Ovary (tissue), 9 donors: Measurements from ENCODE around the gene PURB. TPM values are rescaled to one million over a fixed set of nuclear protein-coding genes. Genes with fewer than 3 reads are reported as not detected.

ENCODE experiments used
- DNase-seq, 5 donors: peaks; one replicate each; pipeline ENCODE4 v3.0.0-alpha.2; 2019 to 2020
- H3K27ac ChIP-seq, 2 donors: fragments of 200-600 bp; one replicate each; pipeline versions ENCODE4 v1.5.1 to v1.8.0; 2019 to 2022
- H3K27me3 ChIP-seq: fragments of 200-600 bp; one replicate; pipeline ENCODE4 v1.8.0; 2022
- H3K36me3 ChIP-seq: fragments of 200-600 bp; sonication (generic); one replicate; pipeline ENCODE4 v1.5.1; 2019
- H3K4me1 ChIP-seq: one replicate; pipeline ENCODE4 v1.8.1; 2013; ENCODE audit warnings: mild to moderate bottlenecking, moderate library complexity; ENCODE audit not compliant: insufficient read depth
- H3K4me3 ChIP-seq: fragments of 200-600 bp; sonication (generic); one replicate; pipeline ENCODE4 v1.5.1; 2017
- H3K9me3 ChIP-seq, 2 donors: fragments of 200-600 bp in 1 of 2; sonication (generic) in 1 of 2; one replicate each; pipeline versions ENCODE4 v1.5.1 to v1.8.1; 2013 to 2019; ENCODE audit warnings: mild to moderate bottlenecking in 1 of 2, moderate library complexity in 1 of 2
- EP300 ChIP-seq: sonication (generic); formaldehyde crosslinking; IDR thresholded peaks from one replicate; pipeline ENCODE4 v1.6.1; 2017; ENCODE audit warnings: antibody characterized with exemption
- POLR2A ChIP-seq: fragments of 450-650 bp; IDR thresholded peaks from one replicate; pipeline ENCODE4 v1.6.1; 2017; ENCODE audit warnings: antibody characterized with exemption, mild to moderate bottlenecking, moderate library complexity
- WGBS, 3 donors: extraction: QIAGEN DNeasy Blood & Tissue Kit in 1 of 3; methylation state at CpG; one replicate each; pipeline versions ENCODE4 v1.1.5 to v1.1.7; 2013 to 2017; 5-methylcytosine and 5-hydroxymethylcytosine counted together
- intact Hi-C, 4 donors: fragments of 100-400 bp; cut with DNase I; formaldehyde crosslinking; loops; one replicate each; pipeline versions ENCODE4 v1.11.0 to v1.15.1; 2022 to 2023
- polyA plus RNA-seq, 2 donors: library from polyadenylated mRNA; stranded (reverse); fragments of 200-250 nt in 1 of 2; fragments of 350-450 nt in 1 of 2; fragmentation: Illumina TruSeq in 1 of 2; extraction: RNeasy Lipid Tissue Mini Kit (QIAGEN cat#74804) in 1 of 2; gene quantifications; one replicate each; pipeline ENCODE4 v1.2.3, GENCODE V29; 2013 to 2014
- total RNA-seq, 7 donors: library from RNA; depleted of rRNA in 2 of 7; stranded (reverse); fragments of >200 nt in 2 of 7; fragmentation: NEBNext Ultra II Directional in 3 of 7; extraction: Animal tissue kit (Norgen Biotek cat#: 25700) in 3 of 7; gene quantifications; one replicate each; pipeline versions ENCODE4 v1.1.0 to v1.2.4, GENCODE V29; 2016 to 2023
- TF ChIP-seq, protein P1 (sequence below), 3 donors: fragments of 450-650 bp in 2 of 3; fragments of 200-600 bp in 1 of 3; IDR thresholded peaks; one replicate each; pipeline versions ENCODE4 v1.5.1 to v1.8.0; 2016 to 2022; ENCODE audit warnings: antibody characterized with exemption in 3 of 3, mild to moderate bottlenecking in 1 of 3
- donor health status: DM: no; HTN: no; CAD: no; lungs with moderate emphysema.
- donor health status: DM: no; HTN: no; CAD: no.
- donor health status: Bipolar disorder and iron deficiency.
- donor health status: DM: yes; HTN: yes; CAD: no.
- donor health status: DM: no; HTN: no; CAD: no.
- donor health status: DM: yes; HTN: yes; CAD: no.

PURB gene
- total and polyA plus RNA-seq, 9 donors, result 9.6 to 27.3 (median 23.8) TPM

DNA sequence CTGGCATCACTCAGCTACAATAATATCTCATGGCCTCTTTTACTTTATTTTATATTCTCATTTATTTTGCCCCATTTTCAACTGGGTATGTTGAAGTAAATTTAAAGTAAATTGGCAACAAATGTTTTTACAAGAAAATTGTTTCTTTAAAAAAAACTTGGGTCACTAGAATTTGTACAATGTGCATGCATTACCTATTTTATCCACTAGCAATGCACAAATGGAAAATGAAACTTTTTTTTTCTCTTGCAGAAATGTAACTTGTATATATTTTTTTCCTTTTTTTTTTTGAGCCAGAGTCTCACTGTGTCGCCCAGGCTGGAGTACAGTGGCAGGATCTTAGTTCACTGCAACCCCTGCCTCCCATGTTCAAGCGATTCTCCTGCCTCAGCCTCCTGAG lies 27.2 kb downstream of the PURB start:
- H3K4me1 ChIP-seq, result peaks cover 1% of the 10 kb centered on the region
- no peak overlapping the region for H3K4me3 ChIP-seq
- no peaks in the 10 kb centered on the region for H3K9me3 ChIP-seq
- 57 to 63% (median 62%) methylated on average over 2 of the region's 2 CpGs for WGBS, 3 donors
- no peaks in the 10 kb centered on the region for H3K27me3 ChIP-seq
- TF ChIP-seq EP300 (no peak), POLR2A (no peak)
- TF ChIP-seq, protein P1, sequence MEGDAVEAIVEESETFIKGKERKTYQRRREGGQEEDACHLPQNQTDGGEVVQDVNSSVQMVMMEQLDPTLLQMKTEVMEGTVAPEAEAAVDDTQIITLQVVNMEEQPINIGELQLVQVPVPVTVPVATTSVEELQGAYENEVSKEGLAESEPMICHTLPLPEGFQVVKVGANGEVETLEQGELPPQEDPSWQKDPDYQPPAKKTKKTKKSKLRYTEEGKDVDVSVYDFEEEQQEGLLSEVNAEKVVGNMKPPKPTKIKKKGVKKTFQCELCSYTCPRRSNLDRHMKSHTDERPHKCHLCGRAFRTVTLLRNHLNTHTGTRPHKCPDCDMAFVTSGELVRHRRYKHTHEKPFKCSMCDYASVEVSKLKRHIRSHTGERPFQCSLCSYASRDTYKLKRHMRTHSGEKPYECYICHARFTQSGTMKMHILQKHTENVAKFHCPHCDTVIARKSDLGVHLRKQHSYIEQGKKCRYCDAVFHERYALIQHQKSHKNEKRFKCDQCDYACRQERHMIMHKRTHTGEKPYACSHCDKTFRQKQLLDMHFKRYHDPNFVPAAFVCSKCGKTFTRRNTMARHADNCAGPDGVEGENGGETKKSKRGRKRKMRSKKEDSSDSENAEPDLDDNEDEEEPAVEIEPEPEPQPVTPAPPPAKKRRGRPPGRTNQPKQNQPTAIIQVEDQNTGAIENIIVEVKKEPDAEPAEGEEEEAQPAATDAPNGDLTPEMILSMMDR (IDR thresholded peaks at IDR 0.05), result no peak
- H3K27ac ChIP-seq, result no peak overlapping the region
- H3K36me3 ChIP-seq, result no peaks in the 10 kb centered on the region
- intact Hi-C loops, result loop anchor here in 2 of 4 donors (5.0 kb wide), 2 partner anchors 274 to 279 kb away; no protein-coding TSS in a partner anchor
- DNase-seq, result no peak

DNA sequence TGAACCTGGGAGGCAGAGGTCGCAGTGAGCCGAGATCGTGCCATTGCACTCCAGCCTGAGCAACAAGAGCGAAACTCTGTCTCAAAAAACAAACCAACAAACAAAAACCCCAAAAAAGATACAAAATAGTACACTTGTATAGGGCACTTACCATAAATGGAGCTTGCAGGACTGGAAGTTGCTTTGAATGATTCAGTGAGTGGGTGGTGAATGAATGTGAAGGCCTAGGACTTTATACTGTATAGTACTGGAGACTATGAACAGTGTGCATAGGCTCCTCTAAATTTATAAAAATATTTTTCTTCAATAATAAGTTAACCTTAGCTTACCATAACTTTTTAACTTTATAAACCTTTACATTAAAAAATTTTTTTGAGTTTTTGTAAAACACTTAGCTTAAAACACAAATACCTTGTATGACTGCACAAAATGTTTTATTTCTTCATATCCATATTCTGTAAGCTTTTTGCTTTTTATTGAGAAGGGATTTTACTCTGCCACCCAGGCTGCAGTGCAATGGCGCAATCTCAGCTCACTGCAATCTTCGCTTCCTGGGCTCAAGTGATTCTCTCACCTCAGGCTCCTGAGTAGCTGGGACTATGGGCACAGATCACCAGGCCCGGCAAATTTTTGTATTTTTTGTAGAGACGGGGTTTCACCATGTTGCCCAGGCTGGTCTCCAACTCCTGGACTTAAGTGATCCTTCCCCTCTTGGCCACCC lies 30.5 kb downstream of the PURB start:
- Histone ChIP-seq H3K9me3 (no peaks in the 10 kb centered on the region), H3K4me1 (peaks cover 1% of the 10 kb centered on the region), H3K27ac (no peak overlapping the region), H3K4me3 (no peak overlapping the region), H3K36me3 (no peaks in the 10 kb centered on the region), H3K27me3 (no peaks in the 10 kb centered on the region)
- TF ChIP-seq EP300, result no peak
- TF ChIP-seq, protein P1 (IDR thresholded peaks at IDR 0.05), result no peak
- TF ChIP-seq POLR2A, result no peak
- intact Hi-C loops, result loop anchor here in 2 of 4 donors (5.0 kb wide), 2 partner anchors 277 to 282 kb away; no protein-coding TSS in a partner anchor
- WGBS, 3 donors, result 89 to 91% (median 89%) methylated on average over 8 of the region's 8 CpGs
- no peak for DNase-seq

DNA sequence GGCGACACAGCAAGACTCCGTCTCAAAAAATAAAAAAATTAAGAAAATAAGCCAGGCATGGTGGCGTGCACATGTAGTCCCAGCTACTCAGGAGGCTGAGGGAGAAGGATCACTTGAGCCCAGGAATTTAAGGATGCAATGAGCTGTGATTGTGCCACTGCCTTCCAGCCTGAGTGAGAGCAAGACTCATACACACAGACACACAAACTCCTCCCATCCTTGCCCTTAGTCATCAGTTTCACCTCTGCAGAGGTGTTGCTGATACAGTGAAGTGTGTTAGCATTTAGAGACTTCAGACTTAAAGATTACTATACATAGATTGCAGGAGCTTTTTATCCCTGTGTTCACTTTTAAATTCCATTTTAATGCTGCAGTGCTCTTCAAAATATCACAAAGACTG lies 31.9 kb downstream of the PURB start:
- WGBS, 3 donors, result 80 to 88% (median 86%) methylated on average over 3 of the region's 3 CpGs
- no peak for DNase-seq
- intact Hi-C loops, result no loop called here
- no peaks in the 10 kb centered on the region for H3K36me3 ChIP-seq
- no peak overlapping the region for H3K27ac ChIP-seq
- TF ChIP-seq POLR2A, result no peak
- TF ChIP-seq, protein P1 (IDR thresholded peaks at IDR 0.05), result no peak
- no peak for TF ChIP-seq EP300
- H3K4me3 ChIP-seq, result no peak overlapping the region
- H3K9me3 ChIP-seq, result no peaks in the 10 kb centered on the region
- H3K27me3 ChIP-seq, result no peaks in the 10 kb centered on the region
- H3K4me1 ChIP-seq, result peaks cover 3% of the 10 kb centered on the region

DNA sequence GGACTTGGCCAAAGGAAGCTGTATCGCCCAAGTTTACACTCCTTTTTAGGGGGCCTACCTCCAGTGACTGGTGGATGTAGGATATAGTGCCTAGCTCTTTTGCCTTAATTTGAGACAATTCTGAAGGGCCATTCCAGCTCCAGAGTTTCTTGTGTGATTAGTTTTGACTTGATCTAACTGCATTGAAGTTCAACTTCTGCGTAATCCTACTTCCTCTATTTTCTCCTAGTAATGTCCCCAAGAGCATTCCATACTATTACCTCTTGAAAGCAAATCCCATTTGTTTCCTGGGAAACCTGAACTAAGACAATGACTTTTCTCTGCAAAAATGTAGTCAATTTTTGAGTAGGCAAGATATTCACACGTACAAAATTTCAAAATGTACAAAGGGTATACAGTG lies 32.7 kb downstream of the PURB start:
- Histone ChIP-seq H3K9me3 (no peaks in the 10 kb centered on the region), H3K27ac (no peak overlapping the region), H3K27me3 (no peaks in the 10 kb centered on the region), H3K4me1 (peaks cover 3% of the 10 kb centered on the region), H3K4me3 (no peak overlapping the region), H3K36me3 (no peaks in the 10 kb centered on the region)
- TF ChIP-seq, protein P1 (IDR thresholded peaks at IDR 0.05), result no peak
- no peak for TF ChIP-seq EP300
- TF ChIP-seq POLR2A, result no peak
- 78 to 92% (median 84%) methylated on average over 3 of the region's 3 CpGs for WGBS, 3 donors
- intact Hi-C loops, result no loop called here
- no peak for DNase-seq
